Mammary epithelial cell (primary cell): ENCODE results near the gene CNTNAP4.

ENCODE experiments used
- CTCF ChIP-seq, 2 donors: IDR thresholded peaks in 1 of 2; conservative IDR thresholded peaks in 1 of 2; 2 replicates each; pipeline ENCODE4 v1.5.1; 2011 to 2012; ENCODE audit warnings: inconsistent platforms in 2 of 2, low read length in 2 of 2, mild to moderate bottlenecking in 2 of 2, control low read depth in 1 of 2, low read depth in 1 of 2; ENCODE audit not compliant: insufficient read depth in 1 of 2; ENCODE audit errors: extremely low read depth in 1 of 2
- EZH2 ChIP-seq: IDR thresholded peaks from 2 replicates; pipeline ENCODE4 v1.6.1; 2012; ENCODE audit warnings: low read length, inconsistent platforms, borderline replicate concordance

GRCh38 chr16:76338472-76338871, 61.3 kb downstream of the CNTNAP4 start:
- TF ChIP-seq CTCF (conservative IDR thresholded peaks at IDR 0.05 in 1 of 2, IDR thresholded peaks at IDR 0.05 in 1 of 2; ENCODE audit: extremely low read depth in 1 of 2, insufficient read depth in 1 of 2, low read depth in 1 of 2, low read length in 2 of 2): no peak
- no peak for TF ChIP-seq EZH2
